Left lung (tissue), 10 donors: Measurements from ENCODE around the gene SELENOK. TPM values are rescaled to one million over a fixed set of nuclear protein-coding genes. Genes with fewer than 3 reads are reported as not detected.
A peak's percentile ranks its signal among the peaks of the same experiment; 100 is the strongest.

ENCODE experiments used
- ATAC-seq: fragments of 200-7000 bp; cut with Tn5 transposase; one replicate; pipeline ENCODE4 v1.9.1; 2020; ENCODE audit warnings: moderate library complexity
- DNase-seq, 4 donors: peaks; one replicate each; pipeline ENCODE4 v3.0.0-alpha.2; 2013 to 2020
- H3K27ac ChIP-seq, 2 donors: fragments of 200-600 bp; sonication (generic) in 1 of 2; one replicate each; pipeline versions ENCODE4 v1.5.0 to v1.8.0; 2020 to 2021
- H3K27me3 ChIP-seq, 2 donors: fragments of 200-600 bp; sonication (generic) in 1 of 2; one replicate each; pipeline versions ENCODE4 v1.5.0 to v1.8.0; 2020 to 2021
- H3K36me3 ChIP-seq, 2 donors: fragments of 200-600 bp; sonication (generic) in 1 of 2; one replicate each; pipeline versions ENCODE4 v1.5.0 to v1.8.0; 2020 to 2021
- H3K4me1 ChIP-seq, 2 donors: fragments of 200-600 bp; one replicate each; pipeline ENCODE4 v1.8.0; 2021
- H3K4me3 ChIP-seq, 2 donors: fragments of 200-600 bp; sonication (generic) in 1 of 2; one replicate each; pipeline versions ENCODE4 v1.5.0 to v1.8.0; 2020 to 2021; ENCODE audit warnings: mild to moderate bottlenecking in 1 of 2
- H3K9me3 ChIP-seq, 2 donors: fragments of 200-600 bp; sonication (generic) in 1 of 2; one replicate each; pipeline versions ENCODE4 v1.5.0 to v1.8.0; 2020 to 2021
- intact Hi-C, 2 donors: fragments of 100-400 bp; cut with DNase I; formaldehyde crosslinking; loops; one replicate each; pipeline versions ENCODE4 v1.11.2 to v1.14.2; 2022
- polyA plus RNA-seq, 6 donors: library from polyadenylated mRNA; unstranded; fragments of 120-200 nt; gene quantifications; one replicate each; pipeline ENCODE4 v1.2.1, GENCODE V29; 2013; ENCODE audit not compliant: insufficient read length in 6 of 6
- total RNA-seq, 2 donors: library from RNA; stranded (reverse); fragmentation: NEBNext Ultra II Directional; extraction: Animal tissue kit (Norgen Biotek cat#: 25700); gene quantifications; one replicate each; pipeline ENCODE4 v1.2.1, GENCODE V29; 2021
- TF ChIP-seq, protein P1 (sequence below), 2 donors: fragments of 200-600 bp; sonication (generic) in 1 of 2; IDR thresholded peaks; one replicate each; pipeline versions ENCODE4 v1.5.0 to v1.8.0; 2021; ENCODE audit warnings: antibody characterized with exemption in 2 of 2
- donor health status: DM: no; HTN: yes; CAD: no.
- donor health status: DM: no; HTN: no; CAD: no.

Gene SELENOK
- total and polyA plus RNA-seq, 8 donors = 34.7 to 59.7 (median 58.2) TPM

DNA sequence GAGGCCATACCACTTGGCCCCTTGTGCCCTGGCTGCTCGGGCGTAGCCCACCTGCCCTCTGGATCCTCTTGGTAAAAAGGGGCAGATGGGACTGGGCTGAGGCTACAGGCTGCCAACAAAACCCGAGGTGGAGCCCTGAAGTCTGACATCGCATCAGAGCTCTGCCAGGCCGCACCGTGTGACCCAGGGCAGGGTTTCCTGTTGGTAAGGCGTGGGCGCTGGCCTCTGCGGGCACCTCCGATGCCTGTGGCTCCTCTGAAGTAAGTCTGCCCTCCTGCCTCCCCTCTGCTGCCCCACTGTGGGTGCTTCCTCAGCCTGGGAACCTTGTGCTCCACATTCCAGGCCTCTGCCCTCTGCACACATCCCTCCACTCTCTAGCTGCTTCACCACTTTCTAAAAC lies 54.3 kb downstream of the SELENOK start:
- Histone ChIP-seq H3K27ac (no peak overlapping the region), H3K4me3 (no peak overlapping the region), H3K36me3 (no peaks in the 10 kb centered on the region), H3K9me3 (no peaks in the 10 kb centered on the region), H3K27me3 (no peaks in the 10 kb centered on the region), H3K4me1 (peaks cover 0 to 7% of the 10 kb centered on the region in 2 donors)
- ATAC-seq = no peak
- no peak for DNase-seq
- TF ChIP-seq, protein P1, sequence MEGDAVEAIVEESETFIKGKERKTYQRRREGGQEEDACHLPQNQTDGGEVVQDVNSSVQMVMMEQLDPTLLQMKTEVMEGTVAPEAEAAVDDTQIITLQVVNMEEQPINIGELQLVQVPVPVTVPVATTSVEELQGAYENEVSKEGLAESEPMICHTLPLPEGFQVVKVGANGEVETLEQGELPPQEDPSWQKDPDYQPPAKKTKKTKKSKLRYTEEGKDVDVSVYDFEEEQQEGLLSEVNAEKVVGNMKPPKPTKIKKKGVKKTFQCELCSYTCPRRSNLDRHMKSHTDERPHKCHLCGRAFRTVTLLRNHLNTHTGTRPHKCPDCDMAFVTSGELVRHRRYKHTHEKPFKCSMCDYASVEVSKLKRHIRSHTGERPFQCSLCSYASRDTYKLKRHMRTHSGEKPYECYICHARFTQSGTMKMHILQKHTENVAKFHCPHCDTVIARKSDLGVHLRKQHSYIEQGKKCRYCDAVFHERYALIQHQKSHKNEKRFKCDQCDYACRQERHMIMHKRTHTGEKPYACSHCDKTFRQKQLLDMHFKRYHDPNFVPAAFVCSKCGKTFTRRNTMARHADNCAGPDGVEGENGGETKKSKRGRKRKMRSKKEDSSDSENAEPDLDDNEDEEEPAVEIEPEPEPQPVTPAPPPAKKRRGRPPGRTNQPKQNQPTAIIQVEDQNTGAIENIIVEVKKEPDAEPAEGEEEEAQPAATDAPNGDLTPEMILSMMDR (IDR thresholded peaks at IDR 0.05) = no peak
- intact Hi-C loops = no loop called here

DNA sequence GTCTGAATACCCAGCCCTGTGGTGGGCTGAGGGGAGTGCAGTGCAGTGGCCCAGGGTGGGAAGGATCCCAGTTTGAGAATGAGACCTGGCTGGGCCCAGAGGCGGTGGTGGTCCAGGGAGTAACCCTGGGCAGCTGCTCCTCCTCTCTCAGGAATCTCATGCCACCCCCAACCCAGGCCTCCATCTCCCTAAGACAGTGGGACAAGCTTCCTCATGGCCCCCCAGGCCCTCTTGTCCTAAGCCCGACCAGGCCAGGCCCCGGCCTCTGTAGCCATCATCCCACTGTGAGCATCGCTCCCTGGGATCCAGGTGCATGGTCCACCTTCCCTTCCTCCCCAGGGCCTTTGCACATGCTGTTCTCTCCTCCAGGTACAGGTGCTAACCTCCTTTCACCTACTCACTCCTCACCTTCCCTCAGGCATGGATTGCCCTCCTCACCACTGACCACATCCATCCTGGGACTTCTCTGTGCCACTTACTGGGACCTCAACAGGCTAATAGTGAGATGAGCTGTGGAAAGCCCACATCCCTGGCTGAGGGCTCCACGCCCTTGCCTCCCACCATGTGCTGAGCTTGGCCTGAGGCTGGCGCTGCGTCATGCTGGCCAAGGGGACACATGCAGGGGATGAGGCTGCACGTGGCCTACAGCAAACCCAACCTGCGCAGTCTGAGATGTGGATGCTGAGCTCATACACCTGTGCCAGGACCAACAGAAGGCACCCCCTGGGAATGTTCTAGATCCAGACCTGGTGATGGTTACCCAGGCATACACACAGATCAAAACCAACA lies 55.4 kb downstream of the SELENOK start:
- no peak for DNase-seq
- TF ChIP-seq, protein P1 (IDR thresholded peaks at IDR 0.05) = no peak
- ATAC-seq = no peak
- Histone ChIP-seq H3K27ac (no peak overlapping the region), H3K27me3 (no peaks in the 10 kb centered on the region), H3K36me3 (no peaks in the 10 kb centered on the region), H3K4me3 (no peak overlapping the region), H3K9me3 (no peaks in the 10 kb centered on the region), H3K4me1 (peaks cover 0 to 7% of the 10 kb centered on the region in 2 donors)
- intact Hi-C loops = no loop called here

DNA sequence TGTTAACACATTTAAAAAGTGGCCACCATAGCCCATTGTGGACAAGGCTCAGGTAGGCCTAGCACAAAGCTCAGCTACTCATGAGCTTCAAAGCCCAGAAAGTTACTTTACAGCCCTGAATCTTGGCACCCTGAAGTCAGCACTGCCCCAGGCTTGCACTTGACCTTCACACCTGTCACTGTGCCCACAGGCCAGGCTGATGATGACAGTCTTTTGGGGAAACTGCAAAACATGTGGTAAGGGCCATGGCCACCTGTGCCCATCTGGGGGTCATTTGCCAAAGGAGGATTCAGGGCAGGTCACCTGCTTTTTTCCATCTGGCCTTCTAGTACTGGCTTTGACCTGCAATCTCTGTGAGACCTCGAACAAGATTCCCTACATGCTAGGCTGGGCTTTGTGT lies 56.4 kb downstream of the SELENOK start:
- H3K4me1 ChIP-seq = peaks cover 0 to 7% of the 10 kb centered on the region in 2 donors
- intact Hi-C loops = no loop called here
- H3K4me3 ChIP-seq = no peak overlapping the region
- no peak overlapping the region for H3K27ac ChIP-seq
- ATAC-seq = no peak
- H3K9me3 ChIP-seq = no peaks in the 10 kb centered on the region
- no peaks in the 10 kb centered on the region for H3K36me3 ChIP-seq
- no peak for DNase-seq
- no peaks in the 10 kb centered on the region for H3K27me3 ChIP-seq
- TF ChIP-seq, protein P1 (IDR thresholded peaks at IDR 0.05) = no peak

DNA sequence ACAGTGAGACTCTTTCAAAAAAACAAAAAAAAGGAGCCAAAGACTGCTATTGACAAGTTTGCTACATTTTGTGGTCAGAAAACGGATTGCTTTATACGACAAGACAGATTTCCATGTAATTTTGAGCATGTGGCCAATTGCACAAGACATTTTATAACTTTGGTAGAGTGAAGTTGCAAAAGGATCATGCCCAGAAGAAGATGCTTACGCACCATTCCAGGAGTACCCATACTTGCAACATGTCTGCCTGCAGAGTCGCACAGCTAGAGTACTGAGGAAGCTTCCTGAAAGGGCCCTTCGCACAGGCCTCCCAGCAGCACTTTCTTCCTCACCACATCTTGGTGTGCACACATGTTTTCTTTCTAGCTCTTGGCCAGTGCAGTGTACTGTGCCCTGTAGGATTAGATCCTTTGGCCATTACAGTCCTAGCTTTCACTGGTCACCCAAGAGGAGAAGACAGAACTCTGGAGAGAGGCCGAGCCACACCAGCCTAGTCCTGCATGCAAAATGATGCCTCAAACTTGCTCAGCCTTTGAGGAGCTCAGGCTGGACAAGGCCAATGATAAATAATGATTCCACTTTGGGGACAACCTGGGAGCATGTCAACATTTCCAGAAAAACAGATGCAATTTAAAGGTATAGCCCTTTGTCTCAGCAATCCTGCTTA lies 57.1 kb downstream of the SELENOK start:
- H3K9me3 ChIP-seq = no peaks in the 10 kb centered on the region
- ATAC-seq (peak; percentile 51), DNase-seq (no peak)
- H3K27me3 ChIP-seq = no peaks in the 10 kb centered on the region
- H3K4me3 ChIP-seq = no peak overlapping the region
- H3K27ac ChIP-seq = peak overlapping the region in 1 of 2 donors; percentile 33
- TF ChIP-seq, protein P1 (IDR thresholded peaks at IDR 0.05) = no peak
- H3K36me3 ChIP-seq = no peaks in the 10 kb centered on the region
- H3K4me1 ChIP-seq = peaks cover 0 to 7% of the 10 kb centered on the region in 2 donors
- intact Hi-C loops = no loop called here

Other genes with a start within 250 kb of the SELENOK start
- 10 to 100 TPM in 1 of 2 donors, 1 to 10 TPM in 1; 4.9 to 11.4 TPM for gene CHDH, start 45.4 kb downstream of the SELENOK start, total RNA-seq
- gene CHDH, start 45.4 kb downstream of the SELENOK start, polyA plus RNA-seq = 1 to 10 TPM; 3.3 to 4.9 (median 3.8) TPM
- gene IL17RB, start 45.3 kb downstream of the SELENOK start, total RNA-seq = 1 to 10 TPM; 5.5 to 7.4 TPM
- gene IL17RB, start 45.3 kb downstream of the SELENOK start, polyA plus RNA-seq = 10 to 100 TPM; 10.2 to 12.7 (median 11.7) TPM
- gene ACTR8, start 9.7 kb downstream of the SELENOK start, total RNA-seq = 10 to 100 TPM; 26.1 to 31.7 TPM
- 10 to 100 TPM; 43.4 to 48.4 (median 44.2) TPM for gene ACTR8, start 9.7 kb downstream of the SELENOK start, polyA plus RNA-seq
- 1 to 10 TPM; 1.4 to 2.7 TPM for gene CACNA2D3, start 230.7 kb upstream of the SELENOK start, total RNA-seq
- 1 to 10 TPM; 1.1 to 1.7 (median 1.4) TPM for gene CACNA2D3, start 230.7 kb upstream of the SELENOK start, polyA plus RNA-seq